ENCODE measurements around the gene C8G.

C8G gene

GRCh38 chr9:136944519-136945332 lies at the start of gene C8G, which contains the start of gene FBXW5:
C8G (plus strand) TSS chr9:136945243; CDS start chr9:136945321, 78 bp downstream.
FBXW5 (minus strand) TSS chr9:136944738; CDS start chr9:136944083, 655 bp downstream.
- peak; percentile 30 to 98 (median 88) for DNase-seq

DNA sequence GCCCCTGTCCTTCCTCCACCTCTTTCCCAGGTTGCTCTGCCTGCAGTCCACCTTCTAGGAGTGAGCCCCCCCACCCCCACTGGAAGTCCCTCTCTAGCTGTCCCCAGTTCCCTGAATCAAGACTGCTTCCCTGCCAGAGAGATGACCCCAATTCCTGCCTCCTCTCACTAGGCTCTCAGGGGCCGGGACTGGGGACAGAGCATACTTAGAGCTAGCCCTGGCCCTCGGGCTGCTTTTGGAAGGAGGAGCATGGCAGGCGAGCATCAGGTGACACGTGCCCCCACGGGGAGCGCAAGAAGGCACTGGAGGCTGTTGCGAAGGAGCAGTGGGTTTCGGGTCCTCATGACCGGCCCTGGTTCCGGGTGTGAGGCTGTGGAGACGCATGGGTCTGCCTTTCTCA lies 49.0 kb upstream of the C8G start:
- DNase-seq, result no peak

- no peak for DNase-seq
Measured at GRCh38 chr9:136898483-136899100, 46.5 kb upstream of the C8G start.

- DNase-seq, result no peak
Measured at GRCh38 chr9:136899196-136899595, 45.8 kb upstream of the C8G start.

- no peak for DNase-seq
Measured at GRCh38 chr9:136900556-136900955, 44.5 kb upstream of the C8G start.

DNA sequence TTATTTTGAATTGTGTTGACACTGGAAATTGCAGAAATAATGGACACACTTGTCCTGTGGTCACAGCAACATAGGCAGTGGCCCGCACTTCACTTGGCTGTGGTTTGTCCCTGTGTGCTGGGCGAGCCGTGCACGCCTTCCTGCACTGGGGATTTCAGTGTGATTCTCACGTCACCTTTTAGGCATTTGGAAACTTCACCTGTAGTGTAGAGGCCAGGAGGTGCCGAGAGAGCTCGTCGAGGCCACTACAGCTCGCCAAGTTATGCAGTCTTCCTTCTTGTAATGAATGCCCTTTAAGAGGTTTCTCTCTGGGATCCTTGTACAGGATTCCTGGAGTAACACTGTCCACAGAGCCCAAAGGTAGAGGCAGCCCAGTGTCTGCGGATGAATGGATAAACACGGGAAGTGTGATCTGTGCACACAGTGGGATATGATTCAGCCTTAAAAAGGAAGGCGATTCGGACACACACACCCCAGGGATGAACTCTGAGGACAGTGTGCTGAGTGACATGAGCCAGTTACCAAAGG lies 44.0 kb upstream of the C8G start:
- DNase-seq, result no peak

GRCh38 chr9:136901516-136902258 lies 43.4 kb upstream of the C8G start:
- DNase-seq, result no peak

DNA sequence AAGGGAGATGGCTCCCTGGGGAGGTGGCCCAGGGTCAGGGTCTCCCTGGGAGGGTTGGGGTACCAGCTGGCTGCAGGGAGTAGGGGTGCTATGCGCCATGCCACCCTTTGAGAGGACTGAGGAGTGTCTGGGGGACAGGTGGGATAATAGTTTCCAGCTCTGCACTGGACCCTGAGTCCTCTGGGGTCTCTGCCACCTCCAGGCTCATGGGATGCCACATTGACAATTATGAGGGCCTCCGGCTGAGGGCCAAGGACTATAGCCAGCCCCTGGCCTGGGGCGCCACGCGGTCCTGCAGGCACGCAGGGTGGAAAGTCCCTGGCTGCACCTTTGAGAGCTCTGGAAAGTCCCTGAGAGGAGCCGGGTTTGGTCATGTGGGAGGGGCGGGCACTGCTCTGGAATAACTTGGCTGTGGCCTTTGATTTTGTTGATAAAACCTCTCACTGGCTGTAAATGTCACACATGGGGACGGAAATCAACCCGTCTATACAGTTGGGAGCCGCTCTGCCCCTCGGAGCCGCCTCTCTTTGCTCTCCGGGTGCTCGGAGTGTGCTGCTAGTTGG lies 42.7 kb upstream of the C8G start:
- DNase-seq, result peak in 2 of 51 donors; percentile 7 to 17

DNA sequence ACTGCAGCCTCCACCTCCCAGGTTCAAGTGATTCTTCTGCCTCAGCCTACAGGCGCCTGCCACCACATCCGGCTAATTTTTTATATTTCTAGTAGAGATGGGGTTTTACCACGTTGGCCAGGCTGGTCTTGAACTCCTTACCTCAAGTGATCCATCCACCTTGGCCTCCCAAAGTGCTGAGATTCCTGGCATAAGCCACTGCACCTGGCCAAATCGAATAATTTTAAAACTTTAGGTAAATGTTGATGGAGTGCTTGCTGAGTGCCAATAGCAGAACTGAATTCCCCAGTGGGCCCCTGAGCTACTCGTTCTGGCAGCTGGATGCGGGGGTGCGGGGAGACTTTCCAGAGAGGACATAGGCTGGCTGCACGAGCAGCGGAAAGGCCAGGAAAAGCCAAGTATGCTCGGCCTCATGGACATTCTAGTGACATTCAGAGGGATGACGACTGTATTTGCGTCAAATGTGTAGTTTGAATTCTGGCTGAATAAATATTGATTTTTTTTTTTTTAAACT lies 41.9 kb upstream of the C8G start:
- DNase-seq, result no peak

DNA sequence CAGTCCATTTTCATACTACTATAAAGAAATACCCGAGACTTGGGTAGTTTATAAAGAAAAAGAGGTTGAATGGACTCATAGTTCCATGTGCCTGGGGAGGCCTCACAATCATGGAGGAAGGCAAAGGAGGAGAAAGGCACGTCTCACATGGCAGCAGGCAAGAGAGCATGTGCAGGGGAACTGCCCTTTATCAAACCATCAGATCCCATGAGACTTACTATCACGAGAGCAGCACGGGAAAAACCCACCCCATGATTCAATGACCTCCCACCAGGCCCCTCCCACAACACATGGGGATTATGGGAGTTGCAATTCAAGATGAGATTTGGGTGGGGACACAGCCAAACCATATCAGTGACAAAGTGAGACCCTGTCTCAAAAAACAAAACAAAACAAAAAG lies 38.8 kb upstream of the C8G start:
- no peak for DNase-seq

DNA sequence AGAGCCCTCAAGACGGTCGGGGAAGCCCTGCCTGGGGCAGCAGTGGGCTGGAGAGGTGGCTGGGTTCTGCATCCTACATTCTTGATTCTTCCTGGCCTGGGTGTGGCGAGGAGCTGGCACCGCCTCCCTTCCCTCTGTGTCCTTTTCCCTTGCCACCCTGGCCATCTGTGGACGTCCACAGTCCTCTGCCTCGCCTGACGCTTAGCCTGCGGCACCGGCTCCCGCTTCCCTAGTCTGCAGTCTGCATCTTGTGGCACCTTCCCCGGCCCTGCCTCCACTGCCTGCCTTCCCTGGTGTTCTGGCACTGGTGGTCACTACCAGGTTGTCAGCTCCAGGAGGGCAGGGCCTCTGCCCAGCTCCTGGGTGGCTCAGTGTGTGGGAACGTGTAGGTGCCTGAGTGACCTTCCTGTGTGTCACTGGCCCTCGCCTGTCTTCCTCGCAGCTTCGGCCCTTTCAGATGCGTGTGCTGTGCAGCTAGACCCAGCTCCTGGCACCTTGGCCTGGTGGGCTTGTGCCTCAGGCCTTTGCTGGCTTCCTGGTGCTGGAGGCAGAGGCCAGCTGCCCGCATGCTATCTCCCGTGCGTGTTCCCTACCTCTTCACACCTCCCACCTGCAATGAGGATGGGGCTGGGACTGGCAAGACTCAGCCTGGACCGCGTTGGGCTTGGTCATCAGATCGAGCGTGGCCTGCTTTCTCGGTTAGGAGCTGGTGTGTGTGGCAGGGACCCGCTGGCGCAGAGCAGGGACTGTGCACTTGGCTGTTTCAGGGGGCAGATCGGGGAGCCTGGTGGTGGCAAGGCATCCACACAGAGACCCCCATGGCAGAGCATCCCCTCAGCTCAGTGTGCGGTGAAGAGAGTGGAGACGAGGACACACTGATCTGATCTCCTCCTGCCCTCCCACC lies 37.8 kb upstream of the C8G start:
- DNase-seq, result no peak

GRCh38 chr9:136910197-136910900 lies 34.7 kb upstream of the C8G start:
- DNase-seq, result no peak

DNA sequence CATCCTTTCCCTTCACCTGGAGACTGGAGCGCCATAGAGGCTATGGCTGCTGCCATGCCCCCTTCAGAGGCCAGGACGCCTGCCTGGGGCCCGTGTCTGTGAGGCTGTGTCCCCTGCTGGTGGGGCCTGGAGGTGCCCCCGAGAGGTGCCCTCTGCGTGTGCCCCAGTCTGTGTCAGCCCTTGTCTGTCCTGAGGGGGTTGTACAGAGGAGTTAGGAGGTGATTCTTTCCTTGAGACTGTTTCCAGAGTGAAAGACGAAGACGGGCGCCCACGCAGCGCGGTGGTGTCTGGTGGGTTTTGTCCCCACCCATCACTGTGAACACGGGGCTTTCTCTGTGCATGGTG lies 34.2 kb upstream of the C8G start:
- no peak for DNase-seq

DNA sequence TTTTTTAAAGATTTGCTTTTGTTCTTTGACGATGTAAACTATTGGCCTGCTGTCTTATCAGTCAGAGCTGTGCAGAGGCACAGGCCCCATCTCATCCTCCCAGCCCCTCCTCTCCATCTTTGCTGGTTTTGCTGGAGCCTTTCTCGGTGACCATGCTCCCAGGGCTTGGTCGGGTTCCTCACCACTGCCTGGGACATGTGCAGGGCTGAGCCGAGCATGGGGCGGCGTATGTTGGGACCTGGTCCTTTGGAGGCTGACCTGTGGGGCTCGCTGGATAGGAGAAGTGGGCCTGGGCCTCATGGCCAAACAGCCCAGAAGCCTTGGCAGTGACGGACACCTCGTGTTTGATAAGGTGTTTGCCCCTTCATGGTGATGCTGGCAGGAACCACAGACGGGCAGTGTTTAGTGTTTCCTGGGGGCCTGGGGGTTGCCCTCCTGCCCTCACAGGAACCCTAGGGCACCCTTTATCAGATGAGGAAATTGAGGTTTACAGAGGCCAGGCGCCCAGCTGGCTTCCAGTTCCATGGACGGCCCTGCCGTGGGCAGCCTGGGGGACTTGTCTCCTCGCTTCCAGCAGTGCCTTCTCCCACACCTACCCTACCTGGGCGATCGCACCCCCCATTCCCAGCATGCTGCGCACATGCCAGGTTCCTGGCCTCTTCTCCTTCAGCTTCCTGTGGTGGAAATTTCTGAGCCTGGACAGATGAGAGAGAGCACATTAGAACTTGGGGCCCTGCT lies 31.2 kb upstream of the C8G start:
- no peak for DNase-seq

DNA sequence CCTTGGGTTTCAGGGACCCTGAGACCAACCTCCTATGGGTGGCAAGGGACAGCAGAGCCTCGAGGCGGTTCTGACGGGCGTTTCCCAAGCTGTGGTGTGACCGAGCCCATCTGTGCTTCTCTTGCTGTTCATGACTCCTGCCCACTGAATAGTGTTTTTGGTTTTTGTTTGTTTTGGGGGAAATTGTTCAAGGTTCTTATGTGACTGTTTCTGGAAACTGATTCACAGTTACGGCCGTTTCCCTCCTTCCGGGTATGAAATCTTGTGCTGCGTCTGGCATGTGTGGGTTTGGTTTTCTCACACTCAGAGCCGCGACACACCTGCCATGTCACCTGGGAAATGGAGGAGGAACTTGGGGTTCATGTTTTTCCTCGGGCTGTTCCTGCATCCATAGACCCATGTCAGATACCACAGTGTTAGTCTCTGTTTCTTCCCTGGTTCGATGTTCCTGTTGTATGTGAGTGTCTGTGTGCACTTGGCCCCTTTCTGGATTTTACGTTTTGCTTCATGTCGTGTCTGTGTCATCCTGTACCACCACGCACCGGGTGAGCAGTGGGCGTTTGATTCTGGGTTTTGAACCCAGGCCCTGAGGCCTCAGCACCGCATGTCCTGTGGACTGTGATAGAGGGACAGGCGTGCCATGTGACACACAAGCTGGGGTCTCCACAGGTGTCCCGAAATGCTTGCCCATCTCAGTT lies 29.3 kb upstream of the C8G start:
- peak in 1 of 51 donors; percentile 51 for DNase-seq

DNA sequence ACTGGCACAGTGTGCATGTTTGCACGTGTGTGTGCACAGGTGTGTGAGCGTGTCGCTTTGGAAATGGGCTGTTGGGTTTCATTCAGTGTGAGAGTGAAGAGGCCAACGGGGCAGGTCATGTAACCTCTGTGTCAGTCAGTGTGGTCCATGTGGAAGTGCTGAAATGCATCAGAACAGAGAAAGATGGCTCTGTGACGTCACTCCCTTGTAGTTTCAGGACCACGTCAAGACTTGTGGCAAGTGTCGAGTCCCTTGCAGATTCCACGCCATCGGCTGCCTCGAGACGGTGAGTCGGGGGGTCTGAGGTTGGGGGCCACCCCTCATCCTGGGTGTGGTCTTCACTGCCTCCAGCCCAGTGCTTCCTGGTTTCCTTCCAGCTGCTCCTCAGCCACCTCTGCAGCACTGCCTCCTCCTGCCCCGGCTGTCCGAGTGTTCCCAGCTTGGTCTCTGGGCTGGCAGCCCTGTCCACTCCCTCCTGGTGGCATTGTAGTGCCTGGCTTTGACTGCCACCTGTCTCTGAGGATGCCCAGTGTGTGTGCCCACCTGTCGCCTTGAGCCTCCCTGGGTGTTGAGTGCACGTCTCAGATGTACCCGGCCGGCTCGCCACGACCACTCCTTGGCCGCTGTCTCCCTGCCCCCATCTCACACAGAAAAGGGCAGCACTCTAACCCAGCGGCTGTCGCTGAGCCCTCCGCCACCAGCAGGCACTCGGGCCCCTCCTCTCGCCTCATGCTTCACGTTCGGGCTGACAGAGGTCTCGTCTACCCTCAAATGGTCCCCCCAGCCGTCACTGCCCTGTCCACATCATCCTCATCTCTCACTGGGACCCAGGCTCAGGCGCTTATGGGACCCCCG lies 28.5 kb upstream of the C8G start:
- DNase-seq, result no peak

GRCh38 chr9:136917902-136918301 lies 27.1 kb upstream of the C8G start:
- no peak for DNase-seq

Measured in hypothalamus (tissue), 51 donors.